ENCODE data around the gene TMEM255A.

Gene TMEM255A

DNA sequence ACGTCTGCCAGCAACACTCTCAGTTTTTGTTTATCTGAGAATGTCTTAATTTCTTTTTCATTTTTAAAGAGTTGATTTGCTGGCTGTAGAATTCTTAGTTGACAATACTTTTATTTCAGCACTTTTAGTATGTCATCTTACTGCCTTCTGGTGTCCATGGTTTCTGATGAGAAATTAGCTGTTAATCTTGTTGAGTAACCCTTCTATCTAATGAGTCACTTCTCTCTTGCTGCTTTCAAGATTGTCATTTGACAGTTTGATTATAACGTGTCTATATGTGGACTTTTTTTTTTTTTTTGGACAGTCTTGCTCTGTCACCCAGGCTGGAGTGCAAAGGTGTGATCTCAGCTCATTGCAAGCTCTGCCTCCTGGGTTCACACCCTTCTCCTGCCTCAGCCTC, 24.0 kb upstream of the TMEM255A start:
- no peak for DNase-seq (ENCODE audit: low read depth, low spot score)
- Histone ChIP-seq H3K9ac (ENCODE audit: insufficient read length, low read depth) (no peak overlapping the region), H3K9me3 (ENCODE audit: insufficient read depth, low read length) (peaks cover 26% of the 10 kb centered on the region; the same call in 1 of the 2 replicates), H3K4me3 (ENCODE audit: insufficient read length, low read depth) (no peak overlapping the region), H3K36me3 (ENCODE audit: insufficient read depth, insufficient read length, low read length) (no peaks in the 10 kb centered on the region), H3K4me1 (ENCODE audit: insufficient read depth, insufficient read length) (peaks cover 2% of the 10 kb centered on the region), H3K27me3 (ENCODE audit: insufficient read depth, insufficient read length) (no peaks in the 10 kb centered on the region)
- TF ChIP-seq YY1 (IDR thresholded peaks at IDR 0.05; ENCODE audit: insufficient read depth, insufficient read length) (no peak), SUZ12 (IDR thresholded peaks at IDR 0.05; ENCODE audit: extremely low read depth, insufficient read depth, insufficient read length) (no peak), ZNF274 (IDR thresholded peaks at IDR 0.05; ENCODE audit: low read depth, low read length) (no peak)

DNA sequence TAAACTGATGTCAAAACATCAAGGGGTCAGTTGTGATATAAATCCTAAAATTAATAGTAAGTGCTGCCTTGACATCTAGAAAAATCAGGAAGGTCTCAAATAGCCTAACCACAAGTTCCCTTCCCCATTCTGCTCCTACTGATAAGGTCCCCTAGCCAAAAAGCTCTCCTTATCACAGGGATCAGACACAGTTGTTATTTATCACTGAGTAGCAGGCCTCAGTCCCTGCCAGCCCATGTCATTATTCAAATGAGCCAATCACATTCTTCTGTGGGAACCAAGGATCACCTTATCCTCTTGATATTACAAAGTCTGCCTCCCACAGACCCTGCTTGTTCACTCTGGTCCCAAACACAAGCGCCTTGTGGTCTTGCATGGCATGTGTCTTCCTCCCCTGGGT, 23.3 kb upstream of the TMEM255A start:
- Histone ChIP-seq H3K4me3 (ENCODE audit: insufficient read length, low read depth) (no peak overlapping the region), H3K4me1 (ENCODE audit: insufficient read depth, insufficient read length) (peaks cover 2% of the 10 kb centered on the region), H3K9me3 (ENCODE audit: insufficient read depth, low read length) (peaks cover 21% of the 10 kb centered on the region; the same call in 1 of the 2 replicates), H3K27me3 (ENCODE audit: insufficient read depth, insufficient read length) (no peaks in the 10 kb centered on the region), H3K36me3 (ENCODE audit: insufficient read depth, insufficient read length, low read length) (no peaks in the 10 kb centered on the region), H3K9ac (ENCODE audit: insufficient read length, low read depth) (no peak overlapping the region)
- TF ChIP-seq YY1 (IDR thresholded peaks at IDR 0.05; ENCODE audit: insufficient read depth, insufficient read length) (no peak), SUZ12 (IDR thresholded peaks at IDR 0.05; ENCODE audit: extremely low read depth, insufficient read depth, insufficient read length) (no peak), ZNF274 (IDR thresholded peaks at IDR 0.05; ENCODE audit: low read depth, low read length) (no peak)
- DNase-seq (ENCODE audit: low read depth, low spot score), result no peak

DNA sequence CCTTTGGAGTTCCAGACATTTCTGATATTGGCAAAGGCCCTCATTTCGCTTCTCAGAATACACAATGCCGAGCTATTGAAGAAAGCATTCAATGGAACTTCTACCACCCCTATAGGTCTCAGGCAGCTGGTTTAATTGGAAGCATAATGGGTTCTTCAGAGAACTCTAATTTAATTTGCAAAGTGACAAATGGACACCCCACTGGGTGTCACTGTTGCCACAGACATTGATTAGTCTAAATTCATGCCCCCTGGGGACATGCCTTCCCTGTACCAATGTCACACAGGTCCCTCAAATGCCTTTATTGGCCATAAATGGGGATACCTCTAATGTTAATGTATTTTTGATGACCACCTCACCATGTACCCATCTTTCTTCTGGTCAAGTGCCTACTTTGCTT, 22.9 kb upstream of the TMEM255A start:
- Histone ChIP-seq H3K36me3 (ENCODE audit: insufficient read depth, insufficient read length, low read length) (no peaks in the 10 kb centered on the region), H3K9ac (ENCODE audit: insufficient read length, low read depth) (no peak overlapping the region), H3K4me3 (ENCODE audit: insufficient read length, low read depth) (no peak overlapping the region), H3K4me1 (ENCODE audit: insufficient read depth, insufficient read length) (peaks cover 2% of the 10 kb centered on the region), H3K9me3 (ENCODE audit: insufficient read depth, low read length) (peaks cover 19% of the 10 kb centered on the region; the same call in 1 of the 2 replicates), H3K27me3 (ENCODE audit: insufficient read depth, insufficient read length) (no peaks in the 10 kb centered on the region)
- TF ChIP-seq SUZ12 (IDR thresholded peaks at IDR 0.05; ENCODE audit: extremely low read depth, insufficient read depth, insufficient read length) (no peak), YY1 (IDR thresholded peaks at IDR 0.05; ENCODE audit: insufficient read depth, insufficient read length) (no peak), ZNF274 (IDR thresholded peaks at IDR 0.05; ENCODE audit: low read depth, low read length) (no peak)
- no peak for DNase-seq (ENCODE audit: low read depth, low spot score)

DNA sequence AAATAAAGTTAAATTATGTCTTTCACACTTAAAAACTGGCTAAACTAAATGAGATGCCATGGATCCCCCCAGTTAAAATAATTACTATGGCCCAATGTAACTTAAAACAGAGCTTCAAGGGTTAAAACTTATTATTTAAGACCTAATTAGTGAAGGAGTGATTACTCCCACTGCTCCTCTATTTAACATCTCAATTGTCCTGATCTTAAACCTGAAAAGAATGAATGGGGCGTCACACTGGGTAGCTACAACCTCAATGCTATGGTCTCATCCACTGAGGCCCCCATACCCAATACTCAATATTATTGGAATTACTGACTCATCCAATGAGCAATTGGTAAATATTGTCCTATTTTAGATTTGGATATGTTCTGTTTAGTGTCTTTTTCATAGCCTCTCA, 21.1 kb upstream of the TMEM255A start:
- no peaks in the 10 kb centered on the region for H3K27me3 ChIP-seq (ENCODE audit: insufficient read depth, insufficient read length)
- no peak overlapping the region for H3K4me3 ChIP-seq (ENCODE audit: insufficient read length, low read depth)
- H3K4me1 ChIP-seq (ENCODE audit: insufficient read depth, insufficient read length), result peaks cover 2% of the 10 kb centered on the region
- no peak overlapping the region for H3K9ac ChIP-seq (ENCODE audit: insufficient read length, low read depth)
- TF ChIP-seq YY1 (IDR thresholded peaks at IDR 0.05; ENCODE audit: insufficient read depth, insufficient read length), result no peak
- no peak for TF ChIP-seq ZNF274 (IDR thresholded peaks at IDR 0.05; ENCODE audit: low read depth, low read length)
- TF ChIP-seq SUZ12 (IDR thresholded peaks at IDR 0.05; ENCODE audit: extremely low read depth, insufficient read depth, insufficient read length), result no peak
- DNase-seq (ENCODE audit: low read depth, low spot score), result no peak
- H3K36me3 ChIP-seq (ENCODE audit: insufficient read depth, insufficient read length, low read length), result no peaks in the 10 kb centered on the region
- H3K9me3 ChIP-seq (ENCODE audit: insufficient read depth, low read length), result peaks cover 18% of the 10 kb centered on the region; the same call in 1 of the 2 replicates

DNA sequence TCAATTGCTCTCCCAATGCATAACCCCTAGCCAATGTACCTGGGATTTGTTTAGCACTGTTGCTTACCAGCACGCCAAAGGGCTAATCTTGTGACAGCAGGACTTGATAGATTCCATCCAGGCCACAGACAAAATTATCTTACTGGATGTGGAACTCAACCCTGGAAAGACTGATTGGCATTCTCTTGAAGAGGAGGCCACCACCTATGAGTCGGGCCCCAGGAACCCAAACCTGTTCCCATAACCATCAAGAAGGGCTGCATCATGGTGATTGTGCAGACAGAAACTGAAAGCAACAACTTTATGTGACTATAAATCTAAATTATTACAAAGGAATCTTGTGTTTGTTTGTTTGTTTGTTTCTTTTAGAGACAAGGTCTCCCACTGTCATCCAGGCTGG, 19.9 kb upstream of the TMEM255A start:
- Histone ChIP-seq H3K27me3 (ENCODE audit: insufficient read depth, insufficient read length) (no peaks in the 10 kb centered on the region), H3K9me3 (ENCODE audit: insufficient read depth, low read length) (0 out of 2 replicates have a peak, but pooled peaks cover 5% of the 10 kb centered on the region), H3K4me3 (ENCODE audit: insufficient read length, low read depth) (no peak overlapping the region), H3K4me1 (ENCODE audit: insufficient read depth, insufficient read length) (peaks cover 2% of the 10 kb centered on the region), H3K36me3 (ENCODE audit: insufficient read depth, insufficient read length, low read length) (no peaks in the 10 kb centered on the region), H3K9ac (ENCODE audit: insufficient read length, low read depth) (no peak overlapping the region)
- no peak for DNase-seq (ENCODE audit: low read depth, low spot score)
- TF ChIP-seq ZNF274 (IDR thresholded peaks at IDR 0.05; ENCODE audit: low read depth, low read length) (no peak), SUZ12 (IDR thresholded peaks at IDR 0.05; ENCODE audit: extremely low read depth, insufficient read depth, insufficient read length) (no peak), YY1 (IDR thresholded peaks at IDR 0.05; ENCODE audit: insufficient read depth, insufficient read length) (no peak)

DNA sequence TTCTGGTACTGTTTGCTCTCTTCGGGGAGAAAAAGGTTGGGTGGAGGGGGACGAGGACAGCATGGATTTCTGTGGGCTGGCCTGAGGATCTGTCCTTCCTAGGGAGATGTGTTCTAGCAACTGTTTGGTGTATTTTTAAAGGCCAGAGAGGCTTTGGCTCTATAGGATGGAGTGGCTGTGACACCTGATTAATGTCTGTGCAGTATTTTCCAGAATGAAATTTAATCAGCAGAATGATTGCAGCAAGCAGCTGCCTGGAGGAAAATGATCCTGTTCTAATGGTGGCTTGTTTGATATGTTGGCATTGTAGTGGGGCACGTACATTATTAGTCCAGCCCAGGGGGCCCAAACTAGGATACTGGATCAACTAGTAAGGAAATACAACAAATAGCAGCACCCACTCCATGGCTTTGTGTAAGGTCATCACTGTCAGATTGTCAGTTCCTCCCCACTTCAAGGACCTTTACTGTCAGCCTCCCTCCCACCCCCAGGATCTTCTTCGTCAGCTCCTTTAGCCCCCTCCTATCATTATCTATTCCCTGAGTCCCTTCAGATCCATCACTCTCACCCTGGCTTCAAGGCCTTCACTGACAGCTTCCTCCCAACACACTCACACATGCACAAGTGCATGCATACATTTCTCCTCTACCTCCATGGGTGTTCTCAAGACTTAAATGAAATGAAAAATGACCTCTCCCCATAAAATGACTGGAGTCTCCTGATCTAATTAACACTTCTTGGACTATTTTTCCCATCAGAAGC, 10.4 kb upstream of the TMEM255A start:
- Histone ChIP-seq H3K36me3 (ENCODE audit: insufficient read depth, insufficient read length, low read length) (no peaks in the 10 kb centered on the region), H3K9me3 (ENCODE audit: insufficient read depth, low read length) (no peaks in the 10 kb centered on the region), H3K27me3 (ENCODE audit: insufficient read depth, insufficient read length) (no peaks in the 10 kb centered on the region), H3K9ac (ENCODE audit: insufficient read length, low read depth) (no peak overlapping the region), H3K4me3 (ENCODE audit: insufficient read length, low read depth) (no peak overlapping the region), H3K4me1 (ENCODE audit: insufficient read depth, insufficient read length) (no peaks in the 10 kb centered on the region)
- no peak for DNase-seq (ENCODE audit: low read depth, low spot score)
- TF ChIP-seq SUZ12 (IDR thresholded peaks at IDR 0.05; ENCODE audit: extremely low read depth, insufficient read depth, insufficient read length) (no peak), YY1 (IDR thresholded peaks at IDR 0.05; ENCODE audit: insufficient read depth, insufficient read length) (no peak), ZNF274 (IDR thresholded peaks at IDR 0.05; ENCODE audit: low read depth, low read length) (no peak)

DNA sequence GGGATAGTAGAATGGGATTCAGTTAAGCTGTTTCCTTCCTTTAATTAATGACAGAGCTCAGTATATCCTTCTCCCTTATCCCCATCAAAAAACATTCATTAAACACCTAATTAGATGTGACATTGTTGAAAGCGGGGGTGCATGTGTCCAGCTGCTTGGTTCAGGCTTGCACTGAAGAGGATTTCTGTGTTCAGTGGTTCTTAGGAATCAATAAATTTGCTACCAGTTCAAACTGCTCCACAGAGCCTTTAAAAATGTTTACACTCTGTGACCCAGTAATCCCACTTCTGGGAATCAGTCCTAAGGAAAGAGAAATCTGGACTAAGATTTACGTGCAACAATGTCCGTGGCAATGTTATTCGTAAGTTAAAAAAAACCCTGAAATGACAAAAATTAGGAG, 7.2 kb upstream of the TMEM255A start:
- TF ChIP-seq SUZ12 (IDR thresholded peaks at IDR 0.05; ENCODE audit: extremely low read depth, insufficient read depth, insufficient read length) (no peak), YY1 (IDR thresholded peaks at IDR 0.05; ENCODE audit: insufficient read depth, insufficient read length) (no peak), ZNF274 (IDR thresholded peaks at IDR 0.05; ENCODE audit: low read depth, low read length) (no peak)
- Histone ChIP-seq H3K9me3 (ENCODE audit: insufficient read depth, low read length) (no peaks in the 10 kb centered on the region), H3K4me3 (ENCODE audit: insufficient read length, low read depth) (no peak overlapping the region), H3K27me3 (ENCODE audit: insufficient read depth, insufficient read length) (peaks cover 4% of the 10 kb centered on the region), H3K36me3 (ENCODE audit: insufficient read depth, insufficient read length, low read length) (no peaks in the 10 kb centered on the region), H3K9ac (ENCODE audit: insufficient read length, low read depth) (no peak overlapping the region), H3K4me1 (ENCODE audit: insufficient read depth, insufficient read length) (no peaks in the 10 kb centered on the region)
- no peak for DNase-seq (ENCODE audit: low read depth, low spot score)
